ENCODE results near the gene CCDC180.
"Not testable (repeated sequence)": the region's sequence is repeated elsewhere in the genome, so short reads cannot be mapped to it uniquely, and the experiment has no call there.

Gene CCDC180

GRCh38 chr9:97307500-97308163, at the start of gene CCDC180:
Gene CCDC180 (plus strand): TSS chr9:97307659. CDS start chr9:97308064, 405 bp downstream.
- no peak for DNase-seq (ENCODE audit: low read depth)
- TF ChIP-seq CTCF (IDR thresholded peaks at IDR 0.05; ENCODE audit: low read depth, low read length, missing control alignments): no peak
- no peak within 1 kb of the TSS for H3K4me3 ChIP-seq (ENCODE audit: low read depth, low read length)

GRCh38 chr9:97259834-97260514, 47.5 kb upstream of the CCDC180 start:
- not testable (repeated sequence) for H3K4me3 ChIP-seq (ENCODE audit: low read depth, low read length); DNase-seq (ENCODE audit: low read depth)

- H3K4me3 ChIP-seq (ENCODE audit: low read depth, low read length): no peak overlapping the region
- DNase-seq (ENCODE audit: low read depth): no peak
- no peak for TF ChIP-seq CTCF (IDR thresholded peaks at IDR 0.05; ENCODE audit: low read depth, low read length, missing control alignments)
Measured at GRCh38 chr9:97271292-97271691, 36.2 kb upstream of the CCDC180 start.

- TF ChIP-seq CTCF (IDR thresholded peaks at IDR 0.05; ENCODE audit: low read depth, low read length, missing control alignments): no peak
- no peak overlapping the region for H3K4me3 ChIP-seq (ENCODE audit: low read depth, low read length)
Measured at GRCh38 chr9:97272072-97272471, 35.4 kb upstream of the CCDC180 start.

GRCh38 chr9:97276310-97276852, 31.1 kb upstream of the CCDC180 start:
- DNase-seq (ENCODE audit: low read depth): no peak
- no peak overlapping the region for H3K4me3 ChIP-seq (ENCODE audit: low read depth, low read length)
- no peak for TF ChIP-seq CTCF (IDR thresholded peaks at IDR 0.05; ENCODE audit: low read depth, low read length, missing control alignments)

More at GRCh38 chr9:97272072-97272471, 35.4 kb upstream of the CCDC180 start:
- no peak for DNase-seq (ENCODE audit: low read depth)

GRCh38 chr9:97277953-97278352, 29.5 kb upstream of the CCDC180 start:
- no peak overlapping the region for H3K4me3 ChIP-seq (ENCODE audit: low read depth, low read length)
- TF ChIP-seq CTCF (IDR thresholded peaks at IDR 0.05; ENCODE audit: low read depth, low read length, missing control alignments): no peak
- no peak for DNase-seq (ENCODE audit: low read depth)

GRCh38 chr9:97280755-97281330, 26.6 kb upstream of the CCDC180 start:
- no peak for TF ChIP-seq CTCF (IDR thresholded peaks at IDR 0.05; ENCODE audit: low read depth, low read length, missing control alignments)
- DNase-seq (ENCODE audit: low read depth): no peak
- H3K4me3 ChIP-seq (ENCODE audit: low read depth, low read length): no peak overlapping the region

All from GM12864 (cell line).